Endometrial microvascular endothelial cells (primary cell): Measurements from ENCODE around the gene CD6. TPM values are rescaled to one million over a fixed set of nuclear protein-coding genes. Genes with fewer than 3 reads are reported as not detected.

Experiments
- in situ Hi-C: cut with HindIII; loops from 2 replicates; pipeline ENCODE4 v1.10.0; 2017; ENCODE audit warnings: low sequenced_read_pairs, low pct_unique_long_range_greater_than_20kb; ENCODE audit errors: inconsistent ontology term
- total RNA-seq: library from RNA; depleted of rRNA; stranded (reverse); fragments of >200 nt; gene quantifications from one replicate; pipeline ENCODE4 v1.2.3, GENCODE V29; 2015; ENCODE audit errors: inconsistent ontology term

The CD6 gene
- total RNA-seq, 1 donor from 2014 or later = not detected

DNA sequence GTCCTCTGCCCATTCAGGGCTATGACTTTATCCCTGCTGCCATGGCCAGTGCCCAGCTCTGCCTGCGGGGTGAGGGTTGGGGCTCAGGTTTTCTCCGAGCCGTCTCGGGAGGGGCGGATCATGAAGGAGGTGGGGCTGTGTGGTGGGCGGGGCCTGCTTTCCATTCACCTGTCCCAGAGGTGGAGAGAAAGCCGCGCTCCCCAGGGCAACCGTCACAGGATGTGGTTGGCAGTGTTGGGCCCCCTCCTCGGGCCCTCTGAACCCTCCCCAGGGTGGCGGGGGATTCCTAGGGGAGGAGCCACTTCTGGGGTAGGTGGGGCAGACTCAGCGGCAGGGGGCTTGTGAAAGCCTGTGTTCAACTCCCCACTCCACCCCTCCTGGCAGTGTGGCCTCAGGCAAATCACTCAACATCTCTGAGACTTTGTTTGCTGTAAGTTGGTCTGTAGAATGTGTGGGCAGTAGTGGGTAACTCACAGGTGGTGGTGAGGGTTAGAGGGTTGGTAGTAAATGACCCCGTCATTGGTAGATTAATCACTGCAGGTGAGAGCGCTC is 50.3 kb downstream of the CD6 start:
- in situ Hi-C loops = no loop called here

DNA sequence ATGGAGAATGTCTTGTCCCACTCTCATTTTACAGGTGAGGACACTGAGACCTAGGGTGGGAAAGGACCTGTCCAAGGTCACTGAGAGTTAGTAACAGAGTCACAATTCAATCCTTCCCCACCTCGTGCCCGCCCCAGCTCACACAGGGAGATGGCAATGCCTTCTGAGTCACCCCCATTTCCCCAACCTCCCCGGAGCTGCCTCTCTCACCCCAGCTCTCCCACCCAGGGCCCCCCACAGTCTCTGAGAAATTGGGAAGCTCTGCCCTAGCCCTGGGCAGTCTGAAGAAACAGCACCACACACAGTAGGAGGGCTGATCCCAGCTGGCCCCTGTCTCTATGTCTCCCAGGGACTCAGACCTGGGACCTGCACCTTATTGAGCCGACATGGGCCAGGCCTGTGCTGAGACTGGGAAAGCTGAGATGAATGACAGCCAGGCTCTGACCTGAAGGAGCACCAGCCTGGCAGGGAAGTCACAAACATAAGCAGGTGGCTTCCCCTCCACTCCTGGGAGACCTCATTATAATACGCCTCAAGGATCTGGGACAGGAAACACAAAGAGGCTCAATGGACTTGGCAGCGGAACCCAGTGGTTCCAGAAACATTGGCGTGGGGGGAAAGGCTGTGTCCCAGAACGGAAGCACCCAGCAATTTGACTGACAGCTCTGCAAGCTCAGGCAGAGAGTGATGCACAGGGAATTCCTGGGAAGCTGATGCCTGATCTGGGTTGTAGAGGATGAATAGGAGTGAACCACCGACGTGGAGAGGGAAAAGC is 51.0 kb downstream of the CD6 start:
- in situ Hi-C loops = no loop called here

DNA sequence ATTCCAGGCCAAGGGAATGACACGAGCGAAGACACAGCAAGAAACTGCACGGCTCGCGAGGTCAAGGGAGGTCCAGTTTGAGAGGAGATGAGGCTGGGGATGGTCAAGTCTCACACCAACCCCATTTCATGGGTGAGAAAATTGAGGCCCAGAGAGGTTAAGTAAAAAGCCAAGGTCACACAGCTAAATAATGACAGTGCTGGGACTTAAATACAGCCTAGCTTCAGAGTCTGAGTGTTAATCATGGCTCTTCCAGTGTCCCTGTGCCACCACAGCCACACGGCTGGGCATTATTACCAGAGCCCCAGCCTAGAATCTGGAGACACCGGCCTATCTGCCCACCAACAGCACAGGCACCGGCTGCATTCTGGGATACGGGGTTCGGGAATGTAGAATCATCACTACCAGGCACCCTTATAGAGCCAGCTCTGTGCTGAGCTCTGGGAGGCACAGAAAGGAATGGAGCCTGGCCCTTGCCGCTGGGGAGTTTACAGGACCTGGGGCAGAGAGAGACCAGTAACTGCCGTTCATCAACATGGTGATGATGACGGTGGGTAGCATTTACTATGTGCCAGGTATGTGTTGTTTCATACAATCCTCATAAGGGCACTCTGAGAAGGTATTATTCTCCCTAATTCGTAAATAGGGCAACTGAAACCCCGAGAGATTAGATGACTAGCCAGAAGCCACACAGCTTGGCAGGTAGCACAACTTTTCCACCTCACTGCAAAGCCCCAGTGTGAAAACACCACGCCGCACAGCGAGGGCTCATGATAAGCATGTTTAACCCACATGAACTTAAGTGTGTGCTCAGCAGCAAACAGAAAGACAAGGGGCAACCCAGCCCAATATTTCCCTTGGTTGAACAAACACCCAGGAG is 51.8 kb downstream of the CD6 start:
- in situ Hi-C loops = no loop called here

DNA sequence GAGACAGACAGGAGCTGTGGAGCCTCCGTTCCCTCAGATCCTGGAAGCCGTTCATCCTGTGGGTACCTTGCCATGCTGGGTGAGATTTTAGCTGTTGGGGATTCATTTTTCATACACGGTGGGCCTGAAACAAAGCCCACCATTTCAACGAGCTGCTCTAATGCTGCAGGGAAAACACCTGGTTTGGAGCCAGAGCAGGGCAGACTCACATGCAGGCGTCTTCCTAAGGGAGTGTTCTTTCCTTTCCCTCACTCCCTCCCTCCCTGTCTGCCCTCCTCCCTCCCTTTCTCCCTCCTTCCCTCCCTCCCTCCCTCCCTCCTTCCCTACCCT is 52.5 kb downstream of the CD6 start:
- in situ Hi-C loops = no loop called here

DNA sequence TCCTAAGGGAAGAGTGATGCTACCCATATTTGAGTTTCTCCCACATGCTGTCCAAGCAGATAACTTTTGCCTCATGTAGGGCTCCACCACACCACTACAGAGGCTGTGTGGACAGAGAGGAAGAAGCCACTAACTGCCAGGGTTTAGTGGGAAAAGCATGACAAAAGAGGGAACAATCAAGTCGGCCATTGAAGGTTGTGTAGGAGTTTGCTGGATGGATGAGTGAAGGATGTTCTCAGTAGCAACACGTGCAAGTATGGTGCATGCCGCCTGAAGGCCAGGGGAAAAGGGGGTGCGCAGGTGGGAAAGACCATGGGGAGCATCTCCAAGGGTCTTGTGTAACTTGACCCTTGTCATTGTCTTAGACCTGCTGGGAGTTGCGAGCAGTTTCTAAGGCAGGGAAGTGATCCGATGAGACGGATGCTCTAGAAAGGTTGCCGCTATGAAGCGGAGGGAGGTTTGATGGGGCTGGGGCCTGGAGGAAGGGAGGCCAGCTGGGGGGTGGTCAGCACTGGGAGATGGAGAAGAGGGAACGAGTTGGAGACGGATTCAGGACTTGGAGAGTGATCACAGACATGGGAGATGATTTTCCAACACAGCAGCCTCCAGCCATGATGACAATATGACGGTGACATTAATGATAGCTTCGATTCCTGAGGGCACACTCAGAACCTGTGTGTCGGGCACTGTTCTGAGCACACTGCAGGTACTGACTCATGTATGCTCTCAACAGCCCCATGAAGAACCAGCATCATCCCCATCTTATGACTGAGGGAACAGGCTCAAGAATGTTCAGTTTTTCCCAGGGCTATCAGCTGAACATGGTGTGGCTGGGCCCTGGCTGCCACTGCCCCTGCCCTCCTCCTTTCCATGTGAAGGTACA is 53.7 kb downstream of the CD6 start:
- in situ Hi-C loops = no loop called here

DNA sequence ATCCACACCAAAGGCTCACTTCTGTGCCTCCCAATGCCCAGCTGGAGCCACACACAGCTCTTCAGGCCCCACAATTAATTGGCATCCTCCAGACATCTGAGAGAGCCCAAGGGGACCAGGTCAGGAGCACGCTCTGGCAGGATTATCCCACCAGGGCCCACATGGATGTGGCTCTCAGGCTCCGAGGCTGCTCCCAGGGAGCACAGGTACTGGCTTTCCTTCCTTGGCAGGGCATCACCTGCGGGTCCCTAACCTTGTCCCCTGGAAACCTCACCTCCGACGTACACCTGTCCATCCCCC is 54.3 kb downstream of the CD6 start:
- in situ Hi-C loops = no loop called here

DNA sequence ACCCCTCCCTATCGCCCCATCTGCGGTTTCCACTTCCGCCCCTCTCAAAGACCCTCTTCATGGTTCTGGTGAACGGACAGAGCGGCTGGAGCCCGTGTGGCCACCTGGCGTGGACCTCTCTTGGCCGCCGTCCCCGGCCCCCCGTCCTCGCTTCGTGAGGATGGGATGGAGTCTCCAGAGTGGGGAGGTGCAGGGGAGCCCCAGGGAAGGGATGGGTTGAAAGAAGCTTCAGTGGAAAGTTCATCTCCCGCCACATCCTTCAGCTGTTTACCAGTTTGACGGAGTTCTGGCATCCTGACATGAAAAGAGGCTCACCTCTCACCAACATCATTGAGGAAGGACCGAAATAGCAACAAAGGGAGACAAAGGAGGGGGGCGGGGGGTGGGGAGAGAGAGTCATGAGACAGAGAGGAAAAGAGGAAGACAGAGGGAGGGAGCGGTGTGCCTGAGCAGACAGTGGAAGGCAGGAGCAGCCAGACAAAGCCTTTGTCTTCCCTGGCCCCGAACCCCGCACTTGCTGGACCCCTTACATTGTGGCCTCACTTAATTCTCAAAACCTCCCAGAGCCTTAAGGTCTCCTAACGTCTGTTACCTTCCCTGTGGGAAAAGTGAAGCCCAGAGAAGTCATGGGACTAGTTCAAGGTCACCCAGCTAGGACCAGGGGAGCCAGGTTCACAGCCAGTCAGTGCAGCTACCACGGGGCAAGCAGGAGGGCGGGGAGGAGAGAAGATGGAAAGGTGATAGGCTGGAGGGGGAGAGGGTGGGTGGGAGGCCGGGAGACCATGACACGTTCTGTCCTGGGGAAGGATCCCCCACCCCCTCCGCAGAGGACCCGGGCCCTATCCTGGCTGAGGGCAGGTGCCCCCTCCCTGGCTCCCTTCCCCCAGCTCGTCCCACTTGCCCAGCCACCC is 54.9 kb downstream of the CD6 start:
- in situ Hi-C loops = no loop called here

DNA sequence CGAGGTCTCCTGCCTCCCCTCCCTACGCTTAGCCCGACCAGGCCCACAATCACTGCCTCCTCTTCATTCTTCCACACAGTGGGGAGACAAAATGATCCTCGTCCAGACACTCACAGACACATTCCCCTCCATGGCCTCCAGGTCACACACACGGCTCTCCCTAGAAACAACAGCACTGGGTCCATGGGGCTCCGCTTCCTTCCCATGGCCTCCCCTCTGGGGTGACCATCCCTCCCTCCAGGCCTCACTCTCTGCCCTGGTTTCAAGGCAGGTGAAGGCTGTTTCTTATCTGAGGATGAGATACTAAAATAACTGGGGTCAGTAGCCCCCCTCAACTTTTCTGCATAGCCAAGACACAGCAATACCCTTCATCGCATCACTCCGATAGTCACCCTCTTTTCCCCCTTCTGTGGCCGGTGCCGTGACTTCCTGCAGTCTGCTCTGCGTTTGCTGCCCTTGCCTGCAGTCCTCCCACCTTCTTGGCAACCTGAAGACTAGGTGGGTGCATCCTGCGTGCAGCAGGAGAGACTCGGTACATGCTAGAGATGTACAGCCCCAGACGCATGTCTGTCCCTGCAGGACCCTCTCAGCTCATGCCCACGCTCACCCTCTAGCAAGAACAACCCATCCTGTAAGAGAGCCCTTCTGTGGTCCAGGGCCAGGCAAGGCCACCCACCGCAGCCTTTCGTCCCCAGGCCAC is 55.8 kb downstream of the CD6 start:
- in situ Hi-C loops = no loop called here

DNA sequence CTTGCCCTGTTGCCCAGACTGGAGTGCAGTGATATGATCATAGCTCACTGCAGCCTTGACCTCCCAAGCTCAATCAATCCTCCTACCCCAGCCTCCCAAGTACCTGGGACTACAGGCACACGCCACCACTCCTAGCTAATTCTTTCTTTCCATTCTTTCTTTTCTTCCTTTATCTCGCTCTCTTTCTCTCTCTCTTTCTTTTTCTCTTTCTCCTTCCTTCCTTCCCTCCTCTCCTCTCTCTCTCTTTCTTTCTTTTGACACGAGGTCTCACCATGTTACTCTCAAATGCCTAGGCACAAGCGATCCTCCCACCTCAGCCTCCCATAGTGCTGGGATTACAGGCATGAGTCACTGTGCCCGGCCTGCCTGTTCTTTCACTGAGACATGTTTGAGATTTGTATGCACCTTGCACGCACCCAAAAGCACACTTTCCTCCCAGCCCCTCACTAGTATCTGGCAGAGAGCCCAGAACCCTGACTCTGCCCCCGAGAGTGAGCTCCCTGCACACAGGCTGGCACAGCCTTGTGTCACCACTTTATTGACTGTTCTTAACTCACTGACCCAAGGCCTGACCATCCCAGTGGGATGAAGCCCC is 56.8 kb downstream of the CD6 start:
- in situ Hi-C loops = no loop called here

DNA sequence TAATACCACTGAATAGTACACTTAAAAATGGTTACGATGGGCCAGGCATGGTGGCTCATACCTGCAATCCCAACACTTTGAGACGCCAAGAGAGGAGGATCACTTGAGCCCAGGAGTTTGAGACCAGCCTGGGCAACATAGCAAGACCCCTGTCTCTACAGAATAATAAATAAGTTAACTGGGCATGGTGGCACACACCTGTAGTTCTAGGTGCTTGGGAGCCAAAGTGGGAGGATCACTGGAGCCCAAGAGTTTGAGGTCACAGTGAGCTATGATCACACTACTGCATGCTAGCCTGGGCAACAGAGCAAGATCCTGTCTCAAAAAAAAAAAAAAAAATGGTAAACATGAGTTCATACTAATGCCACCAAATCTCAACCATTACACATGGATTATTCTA is 61.3 kb downstream of the CD6 start:
- in situ Hi-C loops = no loop called here

DNA sequence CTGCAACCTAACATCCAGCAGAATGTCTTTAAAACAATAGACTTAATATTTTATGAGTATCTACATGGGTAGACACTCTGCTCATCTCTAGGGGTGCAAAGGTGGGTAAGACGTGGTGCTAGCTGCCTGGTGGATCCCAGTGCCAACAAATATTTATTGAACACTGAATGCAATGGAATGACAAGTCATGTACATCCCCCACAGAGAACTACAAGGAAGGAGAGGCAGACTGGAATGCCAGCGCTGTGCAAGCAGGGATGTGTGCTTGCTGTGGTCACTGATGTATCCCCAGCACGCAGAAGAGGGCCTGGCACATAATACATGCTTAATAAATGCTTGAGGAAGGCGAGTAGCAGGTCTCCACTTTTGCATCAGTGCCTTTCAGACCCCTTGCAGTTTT is 61.9 kb downstream of the CD6 start:
- in situ Hi-C loops = no loop called here

DNA sequence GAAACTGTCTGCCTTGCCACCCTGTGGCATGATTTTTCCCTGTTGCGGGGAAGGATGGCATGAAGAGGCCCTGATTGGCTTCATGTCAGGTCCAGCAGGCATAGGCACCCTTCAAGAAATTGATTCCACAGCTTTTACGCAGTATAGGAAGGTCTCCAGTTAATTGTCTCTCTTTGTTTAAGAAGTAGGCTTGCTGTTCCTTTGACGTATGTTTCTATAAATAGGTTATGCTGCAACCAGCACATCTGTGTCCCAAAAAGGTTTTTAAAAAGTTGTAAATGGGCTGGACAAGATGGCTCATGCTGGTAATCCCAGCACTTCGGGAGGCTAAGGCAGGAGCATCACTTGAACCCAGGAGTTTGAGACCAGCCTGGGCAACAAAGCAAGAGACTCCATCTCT is 62.6 kb downstream of the CD6 start:
- in situ Hi-C loops = no loop called here

DNA sequence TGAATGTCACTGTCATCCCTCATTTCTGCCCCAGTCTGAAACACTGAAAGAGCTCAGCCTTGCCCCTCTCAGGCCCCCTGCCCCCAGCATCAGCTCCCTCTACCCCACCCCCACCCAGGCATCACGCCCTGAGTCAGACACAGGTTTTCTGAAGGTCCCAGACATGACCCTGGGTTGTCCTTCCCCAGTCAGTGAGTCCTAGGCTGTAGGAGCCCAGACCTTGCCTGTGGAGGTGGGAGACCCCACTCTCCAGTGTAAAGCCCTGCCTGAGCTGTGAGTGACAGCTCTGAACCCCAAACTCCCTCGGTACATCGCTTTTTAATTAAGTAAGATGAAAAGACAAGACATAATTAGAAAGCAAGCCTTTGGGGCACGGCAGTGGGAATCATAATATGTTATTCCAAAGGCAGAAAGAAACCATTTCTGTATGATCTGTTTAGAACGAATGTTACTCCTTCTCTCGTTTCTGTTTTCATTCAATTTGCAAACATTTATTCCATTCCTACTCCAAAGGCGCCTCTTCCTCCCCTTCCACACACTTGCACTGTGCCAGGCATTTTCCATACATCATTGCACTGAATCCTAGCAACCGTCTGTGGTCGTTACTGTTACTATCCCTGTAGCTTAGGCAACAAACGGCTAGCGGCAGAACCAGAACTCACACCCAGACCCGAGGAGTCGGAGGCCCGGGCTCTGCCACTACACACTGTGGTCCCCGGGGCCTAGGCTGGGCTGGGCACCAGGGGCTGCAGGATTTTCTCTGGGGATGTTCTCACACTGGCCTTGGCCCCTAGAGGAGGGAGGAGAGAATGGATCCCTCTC is 63.4 kb downstream of the CD6 start:
- in situ Hi-C loops = no loop called here

DNA sequence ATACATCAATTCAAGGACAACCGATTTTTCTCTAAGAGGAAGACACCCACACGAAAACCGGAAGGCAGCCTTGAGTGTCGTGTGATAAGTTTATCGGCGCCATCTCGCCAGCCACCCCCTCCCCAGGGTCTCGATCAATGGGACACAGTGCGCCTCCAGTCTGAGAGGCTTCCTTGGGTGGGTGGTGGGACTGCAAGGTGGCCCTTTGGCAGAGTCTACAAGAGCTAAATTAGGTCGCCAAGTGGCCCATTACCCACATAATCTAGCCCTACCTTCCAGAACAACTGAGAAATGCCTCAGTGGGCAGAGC is 64.0 kb downstream of the CD6 start:
- in situ Hi-C loops = no loop called here

DNA sequence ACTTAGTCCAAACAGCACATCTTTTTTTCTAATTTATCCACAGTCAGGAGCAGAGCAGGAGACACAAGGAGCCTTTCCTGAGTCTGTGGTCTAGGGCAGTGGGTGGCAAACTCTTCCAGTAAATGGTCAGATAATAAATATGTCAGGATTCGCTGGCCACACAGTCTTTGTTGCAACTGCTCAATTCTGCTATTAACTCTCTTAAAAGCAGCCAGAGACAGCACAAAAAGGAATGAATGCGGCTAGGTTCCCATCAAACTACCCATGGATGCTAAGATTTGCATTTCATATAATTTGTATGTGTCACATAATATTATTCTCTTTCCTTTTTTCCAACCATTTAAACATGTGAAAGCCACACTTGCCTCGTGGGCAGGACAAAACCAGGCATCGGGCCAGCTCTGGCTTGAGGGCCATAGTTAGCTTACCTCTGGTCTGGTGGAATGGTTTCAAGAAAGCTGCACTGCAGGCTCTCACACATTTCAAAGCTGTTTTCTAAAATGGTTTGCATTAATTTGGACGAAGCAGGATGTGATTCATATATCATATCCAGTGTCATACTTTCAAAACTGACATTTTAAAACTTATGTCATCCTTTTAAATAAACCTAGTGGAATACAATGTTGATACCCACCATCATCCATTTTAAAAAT is 66.1 kb downstream of the CD6 start:
- in situ Hi-C loops = no loop called here

DNA sequence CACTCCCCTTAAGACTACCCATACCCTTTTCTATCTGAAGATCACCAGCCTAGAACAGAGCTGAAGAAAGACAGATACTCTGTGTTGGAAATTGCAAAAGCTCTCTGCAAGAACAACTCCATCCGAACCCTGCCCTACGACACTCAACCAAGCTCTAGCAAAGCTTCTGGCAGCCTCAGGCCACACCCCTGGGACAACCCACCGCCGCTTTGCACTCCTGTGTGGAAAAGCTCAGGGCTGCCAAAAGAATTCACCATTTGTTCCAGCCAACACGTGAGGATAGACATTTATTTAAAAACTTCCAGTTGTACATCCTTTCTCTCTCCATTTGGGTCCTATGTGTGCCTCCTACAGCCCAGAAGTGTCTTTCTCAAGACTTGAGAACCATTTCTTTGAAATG is 68.4 kb downstream of the CD6 start:
- in situ Hi-C loops = no loop called here
